ENCODE data around the gene CMC2.

The CMC2 gene

GRCh38 chr16:80972611-80973010 is 34.1 kb downstream of the CMC2 start:
- no peak for DNase-seq

- DNase-seq = no peak
Measured at GRCh38 chr16:80971819-80972218, 34.9 kb downstream of the CMC2 start.

GRCh38 chr16:80969114-80969484 is 37.6 kb downstream of the CMC2 start:
- no peak for DNase-seq

GRCh38 chr16:80968386-80969113 is 38.1 kb downstream of the CMC2 start:
- no peak for DNase-seq

- no peak for DNase-seq
Measured at GRCh38 chr16:80966617-80967016, 40.1 kb downstream of the CMC2 start.

- no peak for DNase-seq
Measured at GRCh38 chr16:80964351-80964750, 42.3 kb downstream of the CMC2 start.

GRCh38 chr16:80962879-80963278 is 43.8 kb downstream of the CMC2 start:
- DNase-seq = no peak

GRCh38 chr16:80958284-80958683 is 48.4 kb downstream of the CMC2 start:
- DNase-seq = no peak

GRCh38 chr16:80954985-80955384 is 51.7 kb downstream of the CMC2 start:
- DNase-seq = peak; percentile 78

GRCh38 chr16:80948886-80949493 is 57.7 kb downstream of the CMC2 start:
- peak; percentile 43 for DNase-seq

GRCh38 chr16:80947708-80948625 is 58.7 kb downstream of the CMC2 start:
- DNase-seq = no peak

GRCh38 chr16:80947239-80947638 is 59.4 kb downstream of the CMC2 start:
- DNase-seq = no peak

- no peak for DNase-seq
Measured at GRCh38 chr16:80946481-80946880, 60.2 kb downstream of the CMC2 start.

- DNase-seq = no peak
Measured at GRCh38 chr16:80940069-80940856, 66.4 kb downstream of the CMC2 start.

- DNase-seq = no peak
Measured at GRCh38 chr16:80938879-80939260, 67.8 kb downstream of the CMC2 start.

GRCh38 chr16:80938004-80938878 is 68.4 kb downstream of the CMC2 start:
- peak; percentile 30 for DNase-seq

- DNase-seq = no peak
Measured at GRCh38 chr16:80936410-80936809, 70.3 kb downstream of the CMC2 start.

- no peak for DNase-seq
Measured at GRCh38 chr16:80935691-80936090, 71.0 kb downstream of the CMC2 start.

GRCh38 chr16:80932708-80933095 is 74.0 kb downstream of the CMC2 start:
- no peak for DNase-seq

- peak; percentile 68 for DNase-seq
Measured at GRCh38 chr16:80931801-80932707, 74.6 kb downstream of the CMC2 start.

All from NCI-H69 (cell line).